A204.1 (cell line): ENCODE data around the gene MCM9.
"Not testable (repeated sequence)": the region's sequence is repeated elsewhere in the genome, so short reads cannot be mapped to it uniquely, and the experiment has no call there.

Source experiments
- FAIRE-seq: peaks from 2 replicates; lab custom pipeline; 2012; peaks lifted over from hg19 to GRCh38; lab: Jason Lieb, UNC

MCM9 gene

DNA sequence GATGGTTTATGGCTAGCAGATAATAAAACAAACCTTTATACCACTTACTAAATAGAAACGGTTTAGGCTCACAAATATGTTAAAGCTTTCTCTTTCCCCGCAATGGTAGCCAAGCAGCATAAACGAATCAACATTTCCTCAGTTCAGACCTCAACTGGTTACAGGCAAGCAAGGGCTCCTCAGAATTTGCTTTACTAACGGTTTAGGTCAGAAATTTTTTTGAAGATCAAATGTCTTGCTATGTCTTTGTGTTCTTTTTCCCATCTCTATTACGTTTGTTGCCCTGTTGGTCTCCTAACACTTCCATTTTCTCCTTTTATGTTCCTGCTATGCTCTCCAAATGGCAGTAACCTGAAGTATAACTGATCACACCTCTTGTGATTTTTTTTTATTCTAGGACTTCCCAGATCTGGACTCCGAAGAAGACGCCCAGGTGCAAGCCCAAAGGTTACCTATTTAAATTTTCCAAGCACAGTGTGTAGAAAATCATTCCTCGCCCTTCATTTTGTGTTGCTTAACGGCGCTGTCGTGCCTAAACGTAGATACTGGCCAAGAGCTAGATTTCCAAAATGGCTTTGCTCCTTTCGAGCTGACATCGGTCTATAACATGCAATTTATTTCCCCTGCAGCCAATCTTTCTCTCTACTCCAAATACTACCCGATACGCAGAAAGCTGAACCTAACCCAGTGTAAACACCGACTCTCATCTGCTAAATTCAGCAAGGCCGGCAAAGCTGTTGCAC is 41.7 kb downstream of the MCM9 start:
- no peak for FAIRE-seq

DNA sequence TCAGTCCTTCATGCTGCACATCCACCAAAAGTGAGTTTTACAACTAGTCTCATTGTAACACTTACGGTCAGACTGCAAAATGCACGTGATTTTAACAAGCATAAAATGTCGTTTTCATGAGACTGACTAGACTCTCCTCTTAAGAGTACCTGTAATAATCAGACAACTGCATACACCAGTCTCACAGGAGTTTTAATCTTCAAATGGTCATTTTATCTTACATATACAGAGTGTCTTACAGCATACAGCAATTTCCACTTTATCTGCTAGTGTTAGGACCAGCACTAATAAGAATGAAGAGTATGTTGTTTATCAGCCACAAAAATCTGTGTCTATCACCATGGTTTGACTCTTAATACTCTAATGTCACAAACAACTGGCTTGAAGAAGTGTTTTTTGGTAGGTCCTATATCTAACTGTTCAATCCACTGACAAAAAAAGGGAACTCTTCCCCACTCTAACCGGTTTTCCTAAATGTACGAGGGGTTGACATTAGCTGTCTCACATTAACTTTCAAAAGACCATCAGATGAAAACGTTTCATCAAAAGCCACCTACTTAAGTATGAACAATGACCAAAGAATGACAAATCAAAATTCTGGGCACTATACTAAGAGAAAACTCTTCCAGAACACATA is 42.5 kb downstream of the MCM9 start:
- no peak for FAIRE-seq

DNA sequence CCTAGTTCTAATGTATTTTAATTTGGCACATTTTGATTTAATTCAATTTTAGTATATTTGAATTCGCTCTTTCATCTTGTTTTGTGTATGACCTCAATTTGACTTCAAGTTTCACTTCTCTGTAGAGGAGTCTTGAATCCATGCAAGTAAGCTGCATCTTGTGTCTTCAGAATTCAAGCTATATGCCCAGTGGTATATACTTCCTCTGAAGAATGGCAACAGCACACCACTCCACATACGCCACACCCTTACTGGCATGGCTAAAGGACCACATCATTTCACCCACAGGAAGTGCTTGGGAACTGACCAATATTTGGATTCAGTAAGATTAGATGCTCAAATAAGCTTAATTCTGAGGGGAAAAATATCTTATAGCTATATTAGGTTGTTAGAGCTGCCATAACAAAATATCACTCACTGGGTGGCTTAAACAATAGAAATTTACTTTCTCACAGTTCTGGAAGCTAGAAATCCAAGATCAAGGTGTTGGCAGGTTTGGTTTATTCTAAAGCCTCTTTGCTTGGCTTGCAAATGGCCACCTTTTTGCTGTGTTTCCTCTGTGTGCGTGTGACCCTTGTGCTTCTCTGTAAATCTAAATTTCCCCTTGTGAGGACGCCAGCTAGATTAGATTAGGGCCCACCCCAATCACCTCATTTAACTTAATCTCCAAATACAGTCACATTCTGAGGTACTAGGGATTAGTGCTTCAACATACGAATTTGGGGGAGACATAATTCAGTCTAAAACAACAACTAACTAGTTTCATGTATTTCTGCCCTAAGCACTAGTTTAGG is 43.8 kb downstream of the MCM9 start:
- no peak for FAIRE-seq

DNA sequence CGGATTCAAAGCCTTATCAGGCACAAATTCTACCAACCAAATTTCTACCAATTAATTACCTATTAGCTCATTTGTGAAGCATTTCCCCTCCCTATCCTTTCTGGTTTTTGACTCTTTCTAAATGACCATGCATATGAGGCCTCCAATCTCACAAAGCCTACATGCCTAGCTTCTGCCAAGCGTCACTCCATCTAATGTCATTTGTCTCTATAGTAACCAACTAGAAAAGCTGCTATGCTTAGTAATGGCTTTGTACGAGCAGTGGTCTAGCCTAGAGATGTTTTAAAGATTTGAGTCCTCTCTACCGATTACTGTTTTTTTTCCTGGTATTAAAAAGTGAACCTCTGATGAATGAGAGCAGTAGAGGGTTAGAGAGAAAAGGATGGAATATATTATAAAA is 45.8 kb downstream of the MCM9 start:
- no peak for FAIRE-seq

DNA sequence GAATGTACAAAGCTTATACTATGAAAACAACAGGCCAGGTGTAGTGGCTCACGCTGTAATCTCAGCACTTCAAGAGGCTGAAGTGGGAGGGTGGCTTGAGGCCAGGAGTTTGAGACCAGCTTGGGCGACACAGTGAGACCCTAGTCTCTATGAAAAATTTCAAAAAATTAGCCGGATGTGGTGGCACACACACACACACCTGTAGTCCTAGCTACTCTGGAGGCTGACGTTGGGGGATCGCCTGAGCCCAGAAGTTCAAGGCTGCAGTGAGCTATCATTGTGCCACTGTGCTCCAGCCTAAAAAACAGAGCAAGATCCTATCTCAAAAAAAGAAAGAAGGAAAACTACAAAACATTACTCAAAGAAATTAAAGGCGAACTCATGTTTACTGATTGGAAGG is 48.3 kb downstream of the MCM9 start:
- FAIRE-seq: no peak

DNA sequence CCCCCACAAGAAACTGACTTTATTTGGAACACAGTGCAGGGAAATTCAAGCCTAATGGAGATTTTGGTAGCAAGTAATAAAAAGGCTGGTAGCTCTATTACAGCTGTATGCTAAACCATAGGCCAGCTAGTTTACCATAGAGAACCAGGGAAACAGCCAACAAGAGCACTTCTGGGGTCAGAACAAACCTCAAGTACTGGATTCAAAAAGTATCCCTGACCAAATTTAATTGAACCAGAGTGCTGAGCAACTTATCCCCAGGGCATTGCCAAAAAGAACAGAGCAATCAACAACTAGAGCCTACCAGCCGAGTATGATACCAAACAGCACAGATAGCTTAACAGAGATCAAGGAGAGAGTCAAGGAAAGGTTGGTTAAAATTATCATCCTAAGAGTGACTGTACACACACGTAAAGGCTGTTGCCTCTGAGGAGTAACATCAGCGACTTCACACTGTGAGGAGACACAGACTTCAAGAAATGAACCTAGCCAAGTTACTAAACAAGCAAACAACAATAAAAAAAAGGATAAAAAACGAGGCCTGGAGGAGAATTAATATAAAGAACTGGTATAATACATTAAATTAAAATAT is 52.5 kb downstream of the MCM9 start:
- no peak for FAIRE-seq

DNA sequence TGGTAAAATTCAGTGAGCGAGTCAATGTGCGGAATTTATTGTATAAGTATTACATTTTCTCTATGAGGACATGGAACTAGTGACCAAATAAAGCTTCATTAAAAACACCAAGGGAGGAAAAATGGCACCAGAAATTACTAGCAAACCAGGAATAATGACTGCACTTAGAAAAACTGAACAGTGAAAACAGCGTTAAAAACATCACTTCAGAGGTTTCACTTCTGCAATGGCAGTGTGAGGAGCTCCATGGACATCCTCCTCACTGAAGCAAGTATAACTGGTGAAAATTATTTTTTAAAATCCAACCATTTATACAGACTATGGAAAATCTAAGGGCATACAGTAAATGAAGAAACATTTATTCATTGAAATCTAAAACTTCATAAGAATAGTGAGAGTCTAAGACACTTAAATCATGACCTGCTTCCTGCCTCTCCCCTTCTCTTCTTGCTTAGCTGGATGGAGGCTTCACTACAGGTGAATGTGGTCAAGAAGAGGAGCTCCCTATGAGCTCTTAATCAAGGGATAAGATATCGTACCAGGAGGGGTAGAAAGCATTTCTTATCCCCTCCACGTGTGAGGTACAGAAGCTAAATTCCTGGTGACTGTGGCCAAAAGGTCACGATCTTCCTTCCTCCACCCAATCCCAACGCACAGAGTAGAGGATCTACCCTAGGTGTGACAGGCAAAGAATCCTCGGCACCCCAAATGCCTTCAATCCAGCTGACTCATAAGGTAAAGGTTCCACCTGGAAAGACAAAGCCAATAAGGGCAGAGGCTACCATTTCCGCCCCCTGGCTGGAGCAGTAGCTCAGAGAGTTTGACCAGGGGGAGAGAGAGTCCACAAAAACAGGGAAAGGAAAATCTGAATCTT is 53.3 kb downstream of the MCM9 start:
- FAIRE-seq: no peak

DNA sequence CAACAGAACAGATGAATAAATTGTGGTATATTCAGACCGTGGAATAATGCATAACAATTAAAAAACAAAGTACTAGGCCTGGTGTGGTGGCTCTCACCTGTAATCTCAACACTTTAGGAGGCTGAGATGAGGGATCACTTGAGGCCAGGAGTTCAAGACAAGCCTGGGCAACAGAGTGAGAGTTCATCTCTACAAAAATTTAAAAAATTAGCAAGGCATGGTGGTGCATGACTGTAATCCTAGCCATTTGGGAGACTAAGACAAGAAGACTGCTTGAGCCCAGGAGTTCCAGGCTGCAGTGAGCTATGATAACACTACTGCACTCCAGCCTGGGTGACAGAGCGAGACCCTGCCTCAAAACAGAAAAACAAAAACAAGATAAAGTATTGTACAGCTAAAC is 57.2 kb downstream of the MCM9 start:
- FAIRE-seq: no peak

DNA sequence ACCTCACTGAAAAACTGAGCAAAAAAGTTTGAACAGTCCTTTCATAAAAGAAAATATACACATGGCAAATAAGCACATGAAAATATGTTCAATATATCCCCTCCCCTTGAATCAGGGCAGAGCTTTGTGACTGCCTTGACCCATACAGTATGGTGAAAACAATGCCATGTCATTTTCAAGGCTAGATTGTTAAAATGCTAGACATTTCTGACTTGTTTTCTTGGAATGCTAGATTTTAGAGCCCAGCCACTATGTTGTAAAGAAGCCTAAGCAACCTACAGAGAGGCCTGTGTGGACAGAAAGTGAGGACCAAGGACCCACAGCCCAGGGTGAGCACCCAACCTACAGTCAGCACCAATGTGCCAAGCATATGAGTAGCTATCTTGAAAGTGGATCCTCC is 58.1 kb downstream of the MCM9 start:
- FAIRE-seq: no peak

DNA sequence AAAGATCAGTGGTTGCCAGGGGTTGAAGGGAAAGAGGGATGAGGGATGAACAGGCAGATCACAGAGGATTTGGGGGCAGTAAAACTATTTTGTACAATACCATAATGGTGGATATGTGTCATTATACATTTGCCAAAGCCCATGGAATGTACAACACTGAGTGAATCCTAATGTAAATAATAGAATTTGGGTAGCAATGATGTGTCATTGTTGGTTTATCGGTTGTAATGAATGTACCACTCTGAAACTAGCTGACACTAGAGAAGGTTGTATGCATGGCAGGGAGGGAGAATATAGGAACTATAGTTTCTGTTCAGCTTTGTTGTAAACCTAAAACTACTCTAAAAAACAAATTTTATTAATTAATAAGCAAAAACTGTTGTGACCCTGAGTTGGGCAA is 58.8 kb downstream of the MCM9 start:
- no peak for FAIRE-seq

DNA sequence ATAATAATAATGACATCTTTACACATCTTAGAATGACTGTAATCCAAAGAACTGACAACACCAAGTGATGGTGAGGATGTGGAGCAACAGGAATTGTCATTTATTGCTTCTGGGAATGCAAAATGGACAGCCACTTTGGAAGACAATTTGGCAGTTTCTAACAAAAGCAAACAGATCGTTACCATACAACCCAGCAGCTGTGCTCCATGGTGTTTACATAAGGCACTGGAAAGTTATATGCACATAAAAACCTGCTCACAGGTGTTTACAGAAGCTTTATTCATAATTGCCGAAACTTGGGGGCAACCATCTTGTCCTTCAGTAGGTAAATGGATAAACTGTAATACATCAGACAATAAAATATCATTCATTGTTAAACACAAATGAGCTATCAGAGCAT is 59.3 kb downstream of the MCM9 start:
- no peak for FAIRE-seq

DNA sequence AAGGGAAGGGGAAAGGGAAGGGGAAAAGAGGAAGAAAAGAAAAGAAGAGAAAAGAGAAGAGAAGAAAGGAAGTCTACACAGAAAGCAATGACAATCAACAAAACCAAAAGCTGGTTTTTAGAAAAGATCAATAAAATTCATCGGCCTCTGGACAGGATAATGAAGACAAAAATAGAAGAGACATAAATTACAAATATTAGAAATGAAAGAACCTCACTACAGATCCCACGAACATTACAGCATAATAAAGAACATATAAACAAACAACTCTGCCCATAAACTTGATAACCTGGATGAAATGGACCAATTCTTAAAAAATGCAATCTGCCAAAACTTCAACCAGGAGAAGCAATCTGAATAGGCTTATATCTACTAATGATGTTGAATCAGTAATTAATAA is 61.7 kb downstream of the MCM9 start:
- FAIRE-seq: no peak

DNA sequence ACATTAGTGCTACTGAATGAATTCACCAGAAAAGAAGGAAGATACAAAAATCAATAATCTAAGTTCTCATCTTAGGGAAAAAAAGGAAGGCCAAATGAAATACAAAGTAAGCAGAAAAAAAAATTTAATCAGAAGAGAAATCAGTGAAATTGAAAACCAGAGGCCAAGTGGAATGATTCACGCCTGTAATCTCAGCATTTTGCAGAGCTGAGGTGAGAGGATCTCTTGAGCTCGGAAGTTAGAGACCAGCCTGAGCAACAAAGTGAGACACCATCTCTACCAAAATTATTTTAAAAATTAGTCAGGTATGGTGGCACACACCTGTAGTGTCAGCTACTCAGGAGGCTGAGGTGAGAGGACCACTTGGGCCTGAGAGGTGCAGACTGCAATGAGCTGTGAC is 62.2 kb downstream of the MCM9 start:
- no peak for FAIRE-seq

DNA sequence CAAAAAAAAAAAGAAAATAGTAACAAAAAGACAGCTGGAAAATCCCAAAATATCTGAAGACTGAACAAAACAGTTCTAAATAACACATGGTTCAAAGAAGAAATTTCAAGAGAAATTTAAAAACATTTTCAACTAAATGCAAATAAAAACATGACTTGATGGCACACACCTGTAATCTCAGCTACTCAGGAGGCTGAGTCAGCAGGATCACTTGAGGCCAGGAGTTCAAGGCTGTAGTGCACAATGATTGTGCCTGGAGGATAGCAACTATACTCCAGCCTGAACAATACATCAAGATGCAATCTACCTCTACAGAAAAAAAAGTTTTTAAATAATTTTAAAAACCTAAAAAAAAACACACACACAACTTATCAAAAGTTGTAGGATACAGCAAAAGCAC is 62.6 kb downstream of the MCM9 start:
- FAIRE-seq: no peak

DNA sequence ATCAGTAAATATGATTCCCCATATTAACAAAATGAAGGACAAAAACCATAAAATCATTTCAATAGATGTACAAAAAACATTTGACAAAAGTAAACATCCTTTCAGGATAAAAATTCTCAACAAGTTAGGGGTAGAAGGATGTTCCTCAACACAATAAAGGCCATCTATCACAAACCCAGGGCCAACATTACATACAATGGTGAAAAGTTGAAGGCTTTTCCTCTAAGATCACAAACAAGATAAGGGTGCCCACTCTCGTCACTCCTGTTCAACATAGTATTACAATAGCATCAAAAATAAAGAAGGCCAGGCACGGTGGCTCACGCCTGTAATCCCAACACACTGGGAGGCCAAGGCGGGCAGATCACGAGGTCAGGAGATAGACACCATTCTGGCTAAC is 63.6 kb downstream of the MCM9 start:
- FAIRE-seq: no peak

DNA sequence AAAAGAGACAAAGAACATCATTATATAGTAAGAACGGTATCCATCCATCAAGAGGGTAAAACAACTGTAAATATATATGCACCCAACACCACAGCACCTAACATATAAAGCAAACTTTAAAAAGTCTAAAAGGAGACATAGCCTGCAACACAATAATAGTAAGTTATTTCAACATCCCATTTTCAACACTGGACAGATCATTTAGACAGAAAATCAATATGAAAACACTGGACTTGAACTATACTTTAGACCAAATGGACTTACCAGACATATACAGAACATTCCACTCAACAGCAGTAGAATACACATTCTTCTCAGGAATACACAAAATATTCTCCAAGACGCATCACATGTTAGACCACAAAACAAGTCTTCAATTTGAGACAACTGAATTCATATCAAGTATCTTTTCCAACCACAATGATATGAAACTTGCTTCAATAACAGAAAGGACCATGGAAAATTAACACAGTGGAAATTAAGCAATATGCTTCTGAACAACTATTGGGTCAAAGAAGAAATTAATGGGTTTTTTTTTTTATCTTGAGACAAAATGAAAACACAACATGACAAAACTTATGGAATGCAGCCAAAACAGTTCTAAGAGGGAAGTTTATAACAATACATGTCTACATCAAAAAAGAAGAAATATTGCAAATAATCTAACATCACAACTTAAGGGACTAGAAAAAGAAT is 64.9 kb downstream of the MCM9 start:
- peak; percentile 14 for FAIRE-seq

DNA sequence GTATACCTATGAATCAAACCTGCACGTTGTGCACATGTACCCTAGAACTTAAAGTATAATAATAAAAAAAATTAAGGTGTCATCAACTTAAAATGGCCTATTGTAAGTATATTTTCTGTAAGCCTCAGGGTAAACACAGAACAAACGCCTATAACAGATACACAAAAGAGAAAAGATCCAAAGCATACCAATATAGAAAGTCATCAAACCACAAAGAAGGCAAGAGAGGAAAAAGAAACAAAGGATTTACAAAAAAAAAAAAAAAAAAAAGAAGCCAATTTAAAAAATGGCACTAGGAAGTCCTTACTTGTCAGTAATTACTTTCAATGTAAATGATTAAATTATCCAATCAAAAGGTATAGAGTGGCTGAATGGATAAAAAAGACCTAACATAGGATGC is 65.6 kb downstream of the MCM9 start:
- no peak for FAIRE-seq

DNA sequence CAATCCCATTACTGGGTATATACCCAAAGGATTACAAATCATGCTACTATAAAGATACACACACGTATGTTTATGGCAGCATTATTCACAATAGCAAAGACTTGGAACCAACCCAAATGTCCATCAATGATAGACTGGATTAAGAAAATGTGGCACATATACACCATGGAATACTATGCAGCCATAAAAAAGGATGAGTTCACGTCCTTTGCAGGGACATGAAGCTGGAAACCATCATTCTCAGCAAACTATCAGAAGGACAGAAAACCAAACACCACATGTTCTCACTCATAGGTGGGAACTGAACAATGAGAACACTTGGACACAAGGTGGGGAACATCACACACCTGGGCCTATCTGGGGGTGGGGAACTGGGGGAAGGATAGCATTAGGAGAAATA is 66.1 kb downstream of the MCM9 start:
- FAIRE-seq: not testable (repeated sequence)

DNA sequence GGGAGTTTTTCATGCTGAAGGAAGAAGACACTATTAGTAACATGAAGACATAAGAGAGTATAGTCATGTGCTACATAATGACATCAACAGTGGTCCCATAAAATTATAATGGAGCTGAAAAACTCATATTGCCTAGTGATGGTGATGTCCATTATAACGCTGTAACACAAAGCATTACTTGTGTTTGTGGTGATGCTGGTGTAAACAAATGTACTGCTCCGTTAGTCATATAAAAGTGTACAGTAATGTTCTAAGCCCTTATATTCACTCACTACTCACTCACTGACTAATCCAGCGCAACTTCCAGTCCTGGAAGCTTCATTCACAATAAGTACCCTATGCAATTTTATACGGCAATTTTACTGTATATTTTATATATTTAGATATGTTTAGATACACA is 67.8 kb downstream of the MCM9 start:
- FAIRE-seq: no peak

DNA sequence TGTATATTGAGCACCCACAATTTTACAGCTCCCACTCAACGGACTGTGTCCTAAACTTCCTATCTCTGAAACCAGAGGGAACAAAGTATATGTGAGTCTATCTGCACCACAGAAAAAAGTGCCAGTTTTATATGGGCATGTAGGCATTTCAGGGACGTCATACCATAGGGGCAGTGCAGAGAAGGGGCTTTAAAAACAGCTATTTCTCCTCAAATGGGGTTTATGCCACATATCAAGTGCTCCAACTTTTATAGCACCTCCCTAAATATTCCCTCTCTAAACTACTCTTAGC is 69.9 kb downstream of the MCM9 start:
- no peak for FAIRE-seq

DNA sequence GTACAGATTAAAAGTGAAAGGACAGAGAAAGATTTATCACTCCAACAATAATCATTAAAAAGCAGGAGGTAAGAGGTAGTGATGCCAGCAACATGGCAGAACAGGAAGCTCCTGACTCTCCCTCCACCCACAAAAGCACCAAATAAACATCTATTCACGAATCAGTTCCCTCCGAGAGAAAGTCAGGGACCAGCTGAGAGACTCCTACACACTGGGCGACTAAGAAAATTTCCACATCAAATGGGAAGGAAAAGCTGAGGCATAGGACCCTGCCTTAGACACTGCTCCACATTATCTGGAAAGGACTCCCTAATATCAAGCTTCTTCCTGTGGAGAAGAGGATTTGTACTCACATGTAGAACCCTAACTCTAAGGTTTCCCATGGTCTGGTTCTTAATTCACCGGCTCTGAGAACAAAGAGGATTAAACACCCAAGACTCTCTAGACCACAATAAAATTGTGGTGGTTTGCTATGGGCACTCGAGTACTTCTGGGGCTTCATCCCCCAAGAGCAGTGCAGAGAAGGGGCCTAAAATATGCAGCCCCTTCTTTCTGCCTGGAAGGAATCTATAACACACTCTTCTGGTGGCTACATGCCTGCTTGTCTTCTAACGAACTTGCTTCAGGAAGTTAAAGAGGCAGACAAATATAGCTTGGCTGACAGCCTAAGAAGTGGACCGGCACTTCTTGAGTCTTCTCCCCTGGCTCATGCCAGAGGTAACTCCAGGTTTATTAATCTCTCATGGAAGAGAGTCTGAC is 70.4 kb downstream of the MCM9 start:
- no peak for FAIRE-seq
